Stimulated activated CD8-positive, alpha-beta memory T cell treated with anti-CD3 and anti-CD28 coated beads, Interleukin-7, amount 100 ng/mL, for 48 hours (primary cell): Measurements from ENCODE around the gene SCAMP1.

Source experiments
- DNase-seq, 2 donors: peaks; one replicate each; pipeline ENCODE4 v3.0.0-alpha.2; 2020; ENCODE audit warnings: low read depth in 1 of 2; ENCODE audit errors: extremely low read depth in 1 of 2

Gene SCAMP1

DNA sequence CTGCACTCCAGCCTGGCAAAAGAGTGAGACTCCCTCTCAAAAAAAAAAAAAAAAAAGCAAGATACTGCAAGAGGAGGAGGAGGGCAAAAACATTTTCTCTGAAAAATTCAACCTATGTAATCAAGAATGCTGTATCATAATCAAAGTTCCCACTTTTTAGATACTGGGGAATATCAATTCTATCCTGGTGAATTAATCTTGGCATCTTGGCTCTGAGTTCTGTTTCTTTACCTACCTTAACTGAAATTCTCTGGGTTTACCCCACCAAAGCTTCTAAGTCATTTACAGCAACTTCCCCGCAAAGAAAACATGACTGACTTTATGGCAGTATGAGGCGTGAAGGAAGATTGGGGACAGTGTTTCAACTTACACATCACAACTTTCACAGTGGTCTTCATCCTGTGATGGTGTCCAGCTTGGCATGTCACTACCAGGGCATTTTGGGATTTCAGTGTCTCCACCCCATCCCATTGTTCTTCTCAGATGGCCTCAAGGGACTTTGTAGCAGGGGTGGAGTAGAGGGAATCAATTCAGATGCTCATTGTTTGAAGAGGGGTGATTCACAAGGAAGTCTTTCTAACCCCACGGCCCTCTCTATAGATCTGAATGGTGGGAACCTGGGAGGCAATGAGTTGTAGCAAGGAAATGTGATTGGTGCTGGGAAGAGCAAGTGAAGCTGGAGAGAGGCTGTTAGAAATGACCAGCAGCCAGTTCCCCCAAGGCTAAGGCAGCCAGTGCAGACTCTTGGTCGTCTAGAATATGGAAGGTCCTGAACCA, 130.5 kb downstream of the SCAMP1 start:
- DNase-seq, result no peak

DNA sequence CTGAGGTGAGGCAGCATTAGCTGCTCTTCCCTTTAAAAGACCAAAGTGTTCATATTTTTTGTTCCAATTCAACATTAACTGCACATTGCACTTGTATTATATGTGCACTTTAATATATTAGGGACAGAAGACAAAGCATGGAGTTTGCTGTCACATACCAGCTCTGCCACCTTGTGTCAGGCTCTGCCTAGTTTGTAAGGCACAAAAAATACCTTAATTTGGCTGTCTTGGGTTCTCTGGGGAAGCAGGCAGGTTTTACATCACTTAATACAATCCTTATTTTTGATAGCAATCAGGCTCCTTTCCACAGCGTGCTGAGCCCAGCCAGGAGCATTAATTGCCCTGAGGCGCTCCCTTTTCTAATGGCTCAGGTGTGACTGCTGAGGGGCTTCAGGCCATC, 131.8 kb downstream of the SCAMP1 start:
- no peak for DNase-seq

DNA sequence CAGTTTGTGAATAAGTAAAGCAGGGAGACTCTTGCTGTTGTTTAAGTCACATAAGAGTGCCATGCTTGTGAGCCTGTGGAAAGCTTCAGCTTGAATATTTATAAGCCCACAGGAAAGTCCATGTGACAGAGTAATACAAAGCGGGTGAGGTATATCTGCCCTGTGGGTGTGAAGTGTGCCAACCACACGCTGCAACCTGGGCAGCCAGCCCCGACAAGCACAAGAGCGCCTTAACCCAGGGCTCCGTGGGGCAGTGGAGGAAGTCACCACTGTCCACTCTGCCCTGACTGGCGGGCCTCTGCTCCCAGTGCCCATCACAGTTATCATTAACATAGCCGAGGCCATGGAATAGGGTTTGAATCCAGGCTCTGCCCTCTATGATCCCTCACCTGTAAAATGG, 132.2 kb downstream of the SCAMP1 start:
- DNase-seq, result no peak

DNA sequence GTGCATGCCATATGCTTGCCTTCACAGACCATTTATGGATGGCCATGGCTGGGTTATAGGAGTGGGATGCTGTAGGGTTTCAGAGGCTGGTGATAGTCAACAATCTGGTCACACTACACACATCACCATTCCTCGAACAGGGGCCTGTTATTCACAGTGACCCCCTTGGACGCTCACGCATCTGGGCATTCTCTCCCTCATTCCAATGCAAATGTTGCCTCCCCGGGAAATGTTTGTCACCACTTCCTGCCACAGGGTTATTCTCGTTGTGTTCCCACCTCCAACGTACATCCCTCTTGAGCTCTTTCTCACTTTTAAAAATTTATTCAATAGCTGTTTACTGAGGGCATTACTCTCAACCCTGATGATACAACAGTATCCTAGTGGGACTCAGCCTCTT, 135.4 kb downstream of the SCAMP1 start:
- DNase-seq, result no peak

DNA sequence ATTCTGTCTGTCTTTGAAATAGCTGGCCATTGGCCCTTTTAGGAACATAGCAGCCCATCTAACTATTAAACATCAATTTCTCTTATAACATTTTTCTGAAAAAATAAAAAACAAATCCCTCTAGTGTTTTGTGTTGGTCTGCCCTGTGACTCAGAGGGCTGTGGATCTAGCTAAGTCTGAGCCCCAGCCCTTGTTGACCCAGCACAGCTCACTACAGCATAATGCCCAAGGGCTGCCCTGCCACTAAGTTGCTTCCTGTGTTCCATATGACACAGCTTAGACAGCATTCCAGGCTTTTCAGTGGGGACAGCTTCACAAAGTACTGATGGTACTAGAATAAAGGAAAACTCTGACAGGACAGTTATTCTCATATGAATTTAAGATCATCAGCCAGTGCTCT, 136.0 kb downstream of the SCAMP1 start:
- no peak for DNase-seq

DNA sequence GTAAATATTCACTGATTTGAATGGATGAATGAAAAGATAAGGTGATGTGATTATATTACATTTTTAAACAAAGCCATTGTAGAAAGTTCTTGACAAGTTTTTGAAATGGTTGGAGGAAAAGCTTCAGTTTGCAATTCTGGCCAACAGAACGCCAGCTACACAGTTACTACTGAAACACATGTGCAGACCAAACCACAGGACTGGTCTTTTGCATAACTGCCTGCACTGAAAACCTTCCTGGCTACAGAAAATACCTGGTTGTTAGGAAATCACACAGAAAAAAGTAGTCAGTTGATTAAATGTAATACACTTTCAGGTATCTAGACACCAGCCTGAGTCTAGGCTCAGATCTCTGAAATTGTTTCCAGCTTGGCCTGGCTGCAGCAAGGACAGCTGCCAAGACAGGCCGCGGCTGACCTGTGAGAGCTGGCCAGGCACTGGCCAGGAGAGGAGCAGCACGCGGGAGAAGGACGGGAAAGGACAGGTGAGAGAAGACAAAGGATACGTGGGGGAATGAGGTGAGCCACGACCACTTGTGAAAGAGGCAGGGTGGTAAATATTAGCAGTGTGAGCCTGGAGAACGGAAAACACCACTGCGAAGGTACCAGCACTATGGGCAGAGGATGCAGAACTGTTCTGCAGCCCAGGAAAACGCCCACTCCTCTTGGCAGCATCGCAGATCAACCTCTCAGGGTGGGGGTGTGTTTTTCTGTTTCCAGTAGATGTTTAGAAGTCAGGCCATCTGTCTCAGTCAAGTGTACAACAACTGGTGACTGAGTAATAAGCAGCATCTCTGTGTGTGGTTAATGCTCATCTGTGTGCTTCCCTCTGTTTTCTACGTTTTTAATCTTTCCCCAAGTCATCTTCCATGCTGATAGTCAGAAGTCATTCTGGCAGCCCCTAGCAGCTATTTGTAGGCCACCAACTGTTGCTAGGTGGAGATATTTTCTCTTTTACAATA, 137.4 kb downstream of the SCAMP1 start:
- no peak for DNase-seq

DNA sequence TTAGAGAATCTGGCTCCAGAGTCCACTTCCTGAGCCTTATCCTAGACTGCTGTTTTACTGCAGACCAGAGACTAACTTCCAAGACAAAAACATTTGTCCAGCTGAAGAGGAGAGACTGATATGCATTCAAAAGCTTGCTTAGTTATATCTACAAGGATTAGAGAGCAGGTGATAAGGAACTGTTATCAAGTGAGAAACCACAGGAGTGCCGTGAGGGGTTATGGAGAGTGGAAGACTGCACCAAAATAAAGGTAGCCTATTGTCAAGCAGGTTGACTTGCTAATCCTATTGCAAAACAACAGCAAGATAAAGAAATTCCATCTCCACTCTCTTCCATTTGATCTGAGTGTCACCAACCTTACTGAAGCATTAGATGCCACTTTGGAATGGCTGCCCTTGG, 139.1 kb downstream of the SCAMP1 start:
- DNase-seq, result no peak

DNA sequence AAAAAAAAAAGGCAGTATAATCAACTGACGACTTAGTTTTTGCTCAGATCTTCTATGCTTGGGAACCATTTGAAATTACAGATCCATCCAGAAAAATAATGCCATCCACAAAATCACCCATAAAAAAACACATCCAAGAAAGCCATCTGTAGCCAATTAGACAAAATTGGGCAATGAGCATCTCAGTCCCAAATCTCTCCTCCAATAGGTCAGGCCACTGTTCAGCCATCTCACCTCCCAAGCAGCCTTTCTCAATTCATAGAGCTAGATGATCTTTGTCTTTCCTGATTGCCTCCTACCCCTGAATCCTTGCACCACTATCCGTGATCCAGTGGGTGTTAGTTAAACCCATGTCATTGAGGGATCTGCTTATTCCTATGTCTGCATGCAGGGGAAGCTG, 139.6 kb downstream of the SCAMP1 start:
- DNase-seq, result no peak

DNA sequence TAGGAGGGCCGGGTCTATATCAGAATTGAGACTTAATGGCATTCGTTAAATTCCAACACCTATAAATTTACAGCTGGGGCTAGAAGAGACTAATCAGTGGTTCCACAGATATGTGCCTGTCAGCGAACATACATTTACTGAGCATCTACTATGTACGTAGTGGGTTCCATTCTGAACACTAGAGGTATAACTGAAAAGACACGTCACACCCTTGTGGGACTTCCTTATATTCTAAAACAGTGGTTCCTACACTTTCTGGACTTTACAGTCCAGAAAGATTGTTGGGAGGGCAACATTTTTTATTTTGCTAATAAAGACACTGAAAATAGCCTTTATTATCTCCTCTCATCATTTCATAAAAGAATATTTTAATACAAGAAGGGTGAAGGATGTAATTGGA, 140.5 kb downstream of the SCAMP1 start:
- DNase-seq, result no peak

DNA sequence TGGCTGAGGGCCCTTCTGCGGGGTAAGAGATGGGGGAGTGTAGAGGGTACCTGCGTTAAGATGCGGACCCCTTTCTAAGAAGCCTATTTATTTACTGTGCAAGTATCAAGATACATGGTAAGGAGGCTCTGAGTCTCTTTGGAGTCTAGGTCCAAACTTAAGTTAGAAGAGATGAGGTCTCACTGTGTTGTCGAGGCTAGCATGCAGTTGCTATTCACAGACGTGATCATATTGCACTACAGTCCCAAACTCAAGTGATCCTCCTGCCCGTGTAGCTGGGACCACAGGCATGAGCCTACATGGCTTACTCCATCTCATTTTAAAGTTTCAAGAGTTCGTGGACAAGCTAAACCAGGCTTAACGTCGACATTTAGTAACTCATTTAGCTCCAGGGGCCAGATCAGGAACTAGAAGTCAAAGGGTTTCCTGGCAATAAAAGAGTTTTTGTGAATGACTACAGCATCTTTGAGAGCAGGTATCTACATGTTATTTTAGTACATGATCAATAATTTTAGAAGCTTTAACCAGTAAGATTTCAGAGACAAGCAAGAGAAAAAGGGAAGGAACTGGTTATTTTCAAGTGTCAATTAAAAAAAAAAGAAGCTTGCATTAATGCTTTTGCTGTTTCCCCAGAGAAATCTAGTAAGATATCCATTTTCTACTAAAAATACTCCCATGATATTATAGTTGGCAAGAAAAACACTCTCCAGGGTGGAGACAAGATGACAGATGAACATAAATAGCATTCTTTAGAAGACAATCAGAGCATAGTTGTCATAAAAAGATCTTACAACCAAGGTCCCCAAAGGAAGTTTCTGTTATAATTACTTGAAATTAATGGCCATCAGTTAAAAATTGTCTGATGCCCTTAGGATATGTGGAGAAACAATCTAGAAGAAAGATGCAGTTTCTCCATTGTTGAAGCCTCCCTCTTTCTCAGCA, 141.3 kb downstream of the SCAMP1 start:
- no peak for DNase-seq

DNA sequence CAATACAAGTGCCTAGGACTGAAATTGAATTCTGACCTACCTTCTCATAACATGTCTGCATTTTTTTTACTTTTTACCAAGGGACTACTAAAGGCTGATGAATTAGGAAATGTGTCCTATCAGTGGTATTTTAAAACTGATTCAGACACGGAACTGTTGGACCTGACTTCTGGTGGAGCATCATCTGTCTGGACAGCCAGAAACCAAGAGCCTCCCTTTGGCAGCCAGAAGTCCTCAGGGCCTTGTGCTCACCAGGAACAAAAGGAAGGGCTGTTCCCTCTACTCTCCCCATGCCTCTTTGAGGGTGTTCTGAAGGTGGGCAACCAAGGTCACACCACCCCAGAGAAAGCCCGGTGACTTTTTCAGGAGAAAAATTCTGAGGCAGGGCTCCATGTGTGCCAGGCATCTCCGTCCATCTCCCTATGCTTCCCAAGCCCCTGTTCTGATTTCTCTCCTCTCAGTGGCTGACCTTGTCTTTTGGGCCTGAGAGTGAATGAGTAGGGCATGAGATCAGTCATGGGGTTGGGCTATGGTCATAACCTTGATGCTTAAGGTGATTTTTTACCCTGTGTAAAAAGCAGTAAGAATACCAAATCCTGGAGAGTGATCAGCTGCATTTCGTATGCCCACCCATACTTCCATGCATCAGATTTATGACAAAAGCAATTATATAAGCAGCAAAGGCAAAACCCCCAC, 143.7 kb downstream of the SCAMP1 start:
- no peak for DNase-seq

DNA sequence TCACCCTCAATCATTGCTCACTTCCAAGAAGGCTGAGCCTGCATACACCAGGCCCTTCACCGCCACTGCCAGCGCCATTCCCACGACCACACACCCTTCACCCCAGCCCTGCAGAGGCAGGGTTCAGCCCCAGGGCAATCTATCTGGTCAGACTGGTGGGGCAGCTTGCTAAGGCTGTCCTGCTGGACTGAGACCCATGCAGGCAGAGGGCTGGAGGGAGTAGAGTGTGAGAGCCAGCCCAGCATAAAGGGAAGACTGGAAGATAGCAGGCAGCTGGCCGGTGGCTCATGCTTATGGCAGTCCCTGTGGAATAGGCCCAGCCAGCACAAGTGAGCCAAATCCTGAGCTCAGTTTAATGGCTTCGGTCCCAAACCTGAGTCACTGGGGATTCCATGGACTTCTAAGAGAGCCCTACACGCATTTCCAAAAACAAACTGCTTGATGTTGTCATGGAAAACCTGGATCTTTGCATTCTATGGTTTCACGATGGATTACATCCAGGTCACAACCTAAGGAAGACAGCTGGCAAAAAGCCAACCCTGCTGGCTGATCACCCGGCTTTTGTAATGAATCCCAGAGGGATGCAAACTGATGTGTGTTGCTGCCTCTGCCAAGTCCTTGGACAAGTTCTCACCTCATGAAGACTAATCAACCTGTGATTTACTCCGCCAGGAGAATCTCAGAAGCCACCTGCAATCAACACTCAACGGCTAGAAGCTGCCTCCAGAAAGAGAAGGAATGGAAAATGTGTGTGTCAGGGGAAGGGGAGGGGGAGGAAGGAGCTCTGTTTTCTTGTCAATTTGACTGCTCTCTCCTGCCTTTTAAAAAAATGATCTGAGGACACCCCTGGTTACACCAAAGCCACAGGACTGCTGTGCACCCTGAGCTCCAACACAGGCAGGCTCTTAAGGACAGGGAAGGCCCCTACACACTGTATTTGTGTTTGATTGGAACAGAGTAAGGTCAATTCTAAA, 144.6 kb downstream of the SCAMP1 start:
- DNase-seq, result no peak

DNA sequence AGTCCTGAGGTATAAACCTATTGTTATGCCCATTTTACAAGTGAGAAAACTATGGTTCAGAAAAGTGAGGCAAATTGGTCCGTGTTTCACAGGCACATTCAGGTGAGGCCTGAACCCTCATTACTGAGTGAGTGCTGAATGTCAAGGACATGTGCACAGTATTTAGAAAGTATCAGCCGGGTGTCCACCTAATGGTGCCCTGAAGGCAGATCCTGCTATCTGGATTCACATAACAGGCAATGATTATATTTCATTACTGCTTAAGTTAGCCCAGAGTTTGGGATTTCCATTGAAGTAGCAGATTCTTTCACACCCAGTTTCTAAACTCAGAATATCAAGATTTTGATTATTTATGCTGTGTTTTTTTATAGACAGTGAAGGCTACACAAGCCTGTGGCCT, 145.4 kb downstream of the SCAMP1 start:
- DNase-seq, result no peak

DNA sequence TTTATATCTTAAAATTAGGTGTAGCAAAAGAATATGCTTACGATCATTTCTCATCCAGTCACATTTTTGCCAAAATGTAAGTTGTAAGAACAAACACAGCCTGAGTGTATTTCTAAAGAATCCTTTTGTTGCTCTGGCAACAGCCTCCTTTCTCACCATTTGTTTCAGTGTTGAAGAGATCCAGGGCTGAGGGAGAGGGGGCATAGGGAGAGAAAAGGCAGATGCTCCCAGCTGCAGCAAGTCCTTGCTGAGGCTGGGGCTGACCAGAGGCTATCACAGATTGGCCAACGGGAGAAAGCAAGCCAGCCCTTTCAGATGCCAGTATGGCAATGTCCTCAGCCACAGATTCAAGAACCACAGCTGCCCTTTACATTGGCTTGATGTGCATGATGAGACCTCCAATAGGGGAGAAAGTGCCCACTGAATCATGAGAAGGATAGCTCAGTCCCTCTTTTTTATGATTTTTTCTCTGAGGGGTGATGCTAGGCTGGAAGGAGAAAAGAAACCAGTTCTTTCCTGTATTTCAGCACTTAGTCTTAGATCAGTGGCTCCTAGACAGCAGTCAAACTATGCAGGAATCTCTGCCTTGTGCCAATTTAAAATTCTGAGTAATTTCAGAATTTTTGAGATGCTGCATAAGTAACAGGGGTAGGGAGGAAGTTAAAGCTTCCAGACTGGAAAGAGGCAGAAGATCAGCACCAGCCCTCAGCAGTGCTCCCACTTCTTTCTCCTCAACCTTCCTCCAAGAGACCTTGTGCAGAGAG, 146.0 kb downstream of the SCAMP1 start:
- no peak for DNase-seq

DNA sequence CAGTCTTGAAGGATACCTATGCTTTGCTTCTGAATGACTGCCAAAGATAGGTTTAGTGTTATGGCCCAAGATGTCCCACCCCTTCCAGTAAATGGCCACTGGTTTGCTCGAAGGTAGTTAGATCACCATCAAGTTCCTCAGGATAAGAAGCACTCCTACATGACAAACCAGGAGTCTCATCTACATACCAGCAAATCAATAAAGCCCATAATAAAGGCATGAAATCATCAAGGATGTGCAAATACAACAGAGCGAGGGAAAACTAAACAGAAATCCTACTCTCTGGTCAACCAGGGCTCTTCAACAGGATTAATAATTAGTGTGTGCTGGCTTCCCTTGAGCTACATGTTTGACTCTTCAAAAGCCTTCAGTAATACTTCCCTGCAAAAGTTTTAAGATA, 147.1 kb downstream of the SCAMP1 start:
- DNase-seq, result no peak

DNA sequence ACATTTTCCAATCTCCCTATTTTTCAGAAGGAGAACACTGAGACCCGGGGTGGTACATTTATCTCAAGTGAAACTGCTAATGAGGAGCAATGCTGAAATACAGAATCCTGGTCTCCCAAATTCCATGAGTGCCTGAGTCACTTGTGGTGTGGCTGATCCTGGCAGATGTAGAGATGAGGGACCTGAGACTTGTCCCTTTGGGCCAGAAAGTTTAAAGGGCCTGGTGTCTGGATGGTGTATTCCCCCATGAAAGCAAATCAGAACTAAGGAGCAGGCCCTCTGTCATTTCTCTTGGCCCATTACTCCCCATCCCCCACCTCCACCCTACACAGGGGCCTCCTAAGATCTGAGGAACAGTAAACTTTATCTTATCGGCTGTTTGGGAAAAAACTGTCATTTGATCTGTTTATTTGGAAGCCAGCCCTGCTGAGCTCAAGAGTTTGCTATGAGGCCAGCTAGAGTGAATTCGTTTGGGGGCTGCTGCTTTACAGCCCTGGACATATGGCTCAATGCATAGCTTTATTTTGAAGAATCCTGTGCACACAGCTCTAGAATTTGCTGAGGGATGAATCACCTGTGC, 147.9 kb downstream of the SCAMP1 start:
- DNase-seq, result no peak

DNA sequence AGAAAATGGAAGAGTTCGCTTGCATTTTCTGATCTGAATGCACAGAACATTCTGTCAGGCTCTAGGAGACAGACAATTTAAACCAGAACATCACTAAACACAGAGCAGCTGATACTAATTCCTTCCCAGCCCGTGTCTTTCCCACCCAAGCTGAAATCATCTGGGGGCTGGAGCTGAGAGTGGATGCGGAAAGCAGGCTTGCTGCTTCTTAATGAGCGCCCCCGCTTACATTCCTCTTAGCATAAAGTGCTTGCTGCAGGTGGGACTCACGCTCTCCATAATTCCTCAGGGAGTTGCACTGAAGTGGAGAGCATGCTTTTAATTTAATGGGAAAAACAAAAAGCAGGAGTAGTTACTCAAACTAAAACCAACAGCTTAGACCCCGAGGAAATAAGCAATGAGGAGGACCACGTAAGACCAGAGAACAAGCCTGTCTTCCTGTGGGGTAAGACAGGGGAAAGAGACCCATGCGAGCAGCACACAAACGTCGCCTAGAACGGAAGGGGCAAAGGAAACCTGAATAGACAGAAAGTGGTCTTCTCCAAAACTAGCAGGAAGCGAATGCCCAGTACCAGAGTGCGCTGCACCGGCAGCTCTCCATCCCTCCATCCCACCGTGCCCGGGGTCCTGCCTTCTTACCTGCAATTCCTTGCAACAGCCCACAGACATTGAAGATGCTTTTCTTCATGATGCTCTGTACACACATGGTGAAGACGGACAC, 148.9 kb downstream of the SCAMP1 start:
- no peak for DNase-seq
